Ovary (tissue), 9 donors: ENCODE data around the gene IGDCC3. TPM values are rescaled to one million over a fixed set of nuclear protein-coding genes. Genes with fewer than 3 reads are reported as not detected.

Experiments used
- DNase-seq, 5 donors: peaks; one replicate each; pipeline ENCODE4 v3.0.0-alpha.2; 2019 to 2020
- H3K27ac ChIP-seq, 2 donors: fragments of 200-600 bp; one replicate each; pipeline versions ENCODE4 v1.5.1 to v1.8.0; 2019 to 2022
- H3K27me3 ChIP-seq: fragments of 200-600 bp; one replicate; pipeline ENCODE4 v1.8.0; 2022
- H3K36me3 ChIP-seq: fragments of 200-600 bp; sonication (generic); one replicate; pipeline ENCODE4 v1.5.1; 2019
- H3K4me1 ChIP-seq: one replicate; pipeline ENCODE4 v1.8.1; 2013; ENCODE audit warnings: mild to moderate bottlenecking, moderate library complexity; ENCODE audit not compliant: insufficient read depth
- H3K4me3 ChIP-seq: fragments of 200-600 bp; sonication (generic); one replicate; pipeline ENCODE4 v1.5.1; 2017
- H3K9me3 ChIP-seq, 2 donors: fragments of 200-600 bp in 1 of 2; sonication (generic) in 1 of 2; one replicate each; pipeline versions ENCODE4 v1.5.1 to v1.8.1; 2013 to 2019; ENCODE audit warnings: mild to moderate bottlenecking in 1 of 2, moderate library complexity in 1 of 2
- CTCF ChIP-seq, 3 donors: fragments of 450-650 bp in 2 of 3; fragments of 200-600 bp in 1 of 3; IDR thresholded peaks; one replicate each; pipeline versions ENCODE4 v1.5.1 to v1.8.0; 2016 to 2022; ENCODE audit warnings: antibody characterized with exemption in 3 of 3, mild to moderate bottlenecking in 1 of 3
- EP300 ChIP-seq: sonication (generic); formaldehyde crosslinking; IDR thresholded peaks from one replicate; pipeline ENCODE4 v1.6.1; 2017; ENCODE audit warnings: antibody characterized with exemption
- POLR2A ChIP-seq: fragments of 450-650 bp; IDR thresholded peaks from one replicate; pipeline ENCODE4 v1.6.1; 2017; ENCODE audit warnings: antibody characterized with exemption, mild to moderate bottlenecking, moderate library complexity
- WGBS, 3 donors: extraction: QIAGEN DNeasy Blood & Tissue Kit in 1 of 3; methylation state at CpG; one replicate each; pipeline versions ENCODE4 v1.1.5 to v1.1.7; 2013 to 2017; 5-methylcytosine and 5-hydroxymethylcytosine counted together
- intact Hi-C, 4 donors: fragments of 100-400 bp; cut with DNase I; formaldehyde crosslinking; loops; one replicate each; pipeline versions ENCODE4 v1.11.0 to v1.15.1; 2022 to 2023
- polyA plus RNA-seq, 2 donors: library from polyadenylated mRNA; stranded (reverse); fragments of 200-250 nt in 1 of 2; fragments of 350-450 nt in 1 of 2; fragmentation: Illumina TruSeq in 1 of 2; extraction: RNeasy Lipid Tissue Mini Kit (QIAGEN cat#74804) in 1 of 2; gene quantifications; one replicate each; pipeline ENCODE4 v1.2.3, GENCODE V29; 2013 to 2014
- total RNA-seq, 7 donors: library from RNA; depleted of rRNA in 2 of 7; stranded (reverse); fragments of >200 nt in 2 of 7; fragmentation: NEBNext Ultra II Directional in 3 of 7; extraction: Animal tissue kit (Norgen Biotek cat#: 25700) in 3 of 7; gene quantifications; one replicate each; pipeline versions ENCODE4 v1.1.0 to v1.2.4, GENCODE V29; 2016 to 2023
- donor health status: DM: no; HTN: no; CAD: no; lungs with moderate emphysema.
- donor health status: DM: no; HTN: no; CAD: no.
- donor health status: Bipolar disorder and iron deficiency.
- donor health status: DM: yes; HTN: yes; CAD: no.
- donor health status: DM: no; HTN: no; CAD: no.
- donor health status: DM: yes; HTN: yes; CAD: no.

Gene IGDCC3
- total and polyA plus RNA-seq, 9 donors, result 0.11 to 1.8 (median 0.74) TPM

GRCh38 chr15:65337436-65338070, 40.2 kb downstream of the IGDCC3 start:
- TF ChIP-seq CTCF (IDR thresholded peaks at IDR 0.05) (no peak), EP300 (no peak), POLR2A (no peak)
- H3K27me3 ChIP-seq, result no peaks in the 10 kb centered on the region
- no peak overlapping the region for H3K4me3 ChIP-seq
- no peak overlapping the region for H3K27ac ChIP-seq
- no peaks in the 10 kb centered on the region for H3K36me3 ChIP-seq
- no peak for DNase-seq
- no peaks in the 10 kb centered on the region for H3K4me1 ChIP-seq
- WGBS, 3 donors, result 65 to 70% (median 68%) methylated on average over 3 to 6 of the region's 6 CpGs
- intact Hi-C loops, result no loop called here
- no peaks in the 10 kb centered on the region for H3K9me3 ChIP-seq

- no peak overlapping the region for H3K27ac ChIP-seq
- H3K4me3 ChIP-seq, result no peak overlapping the region
- intact Hi-C loops, result no loop called here
- H3K27me3 ChIP-seq, result no peaks in the 10 kb centered on the region
- TF ChIP-seq CTCF (IDR thresholded peaks at IDR 0.05), result no peak
- TF ChIP-seq POLR2A, result no peak
- TF ChIP-seq EP300, result no peak
- no peaks in the 10 kb centered on the region for H3K4me1 ChIP-seq
- H3K36me3 ChIP-seq, result no peaks in the 10 kb centered on the region
- no peak for DNase-seq
- H3K9me3 ChIP-seq, result no peaks in the 10 kb centered on the region
- 72 to 82% (median 73%) methylated on average over 18 to 21 of the region's 21 CpGs for WGBS, 3 donors
Measured at GRCh38 chr15:65336493-65337435, 41.0 kb downstream of the IGDCC3 start.

- WGBS, 3 donors, result 91% methylated on average over 19 of the region's 19 CpGs
- Histone ChIP-seq H3K27me3 (no peaks in the 10 kb centered on the region), H3K4me3 (no peak overlapping the region), H3K4me1 (no peaks in the 10 kb centered on the region), H3K9me3 (no peaks in the 10 kb centered on the region), H3K36me3 (no peaks in the 10 kb centered on the region), H3K27ac (no peak overlapping the region)
- no peak for TF ChIP-seq CTCF (IDR thresholded peaks at IDR 0.05)
- TF ChIP-seq EP300, result no peak
- no peak for TF ChIP-seq POLR2A
- no peak for DNase-seq
- intact Hi-C loops, result no loop called here
Measured at GRCh38 chr15:65335278-65336055, 42.3 kb downstream of the IGDCC3 start.

- H3K4me3 ChIP-seq, result no peak overlapping the region
- H3K27me3 ChIP-seq, result no peaks in the 10 kb centered on the region
- no peak overlapping the region for H3K27ac ChIP-seq
- H3K4me1 ChIP-seq, result peaks cover 2% of the 10 kb centered on the region
- no peak for DNase-seq
- H3K9me3 ChIP-seq, result no peaks in the 10 kb centered on the region
- no peaks in the 10 kb centered on the region for H3K36me3 ChIP-seq
- TF ChIP-seq POLR2A (no peak), EP300 (no peak), CTCF (IDR thresholded peaks at IDR 0.05) (no peak)
- 81 to 86% (median 83%) methylated on average over 20 of the region's 20 CpGs for WGBS, 3 donors
- intact Hi-C loops, result loop anchor here in 1 of 4 donors (5.0 kb wide), 1 partner anchor 43 kb away; the partner anchor contains the start of gene IGDCC3
Measured at GRCh38 chr15:65334586-65335231, 43.1 kb downstream of the IGDCC3 start.
